T-cell (primary cell): ENCODE measurements around the gene UBE2I. TPM values are rescaled to one million over a fixed set of nuclear protein-coding genes. Genes with fewer than 3 reads are reported as not detected.

Experiments used
- ATAC-seq, 4 experiments: fragments of 200-7000 bp in 3 of 4; fragments of 150-1000 bp in 1 of 4; cut with Tn5 transposase; replicated peaks in 1 of 4; 1 replicate in 3 of 4; 2 replicates in 1 of 4; pipeline ENCODE4 v1.10.0; 2021; ENCODE audit warnings: moderate library complexity in 3 of 4, mild to moderate bottlenecking in 2 of 4, moderate number of reproducible peaks in 1 of 4
- CTCF ChIA-PET, 2 donors: fragments of 300-600 bp; sonication (Branson Sonifier 250); formaldehyde crosslinking; loops; one replicate each; lab custom pipeline; 2022; ENCODE audit warnings: antibody characterized with exemption in 2 of 2; lab: Charles Lee
- POLR2A ChIA-PET, 2 donors: fragments of 300-600 bp; sonication (Branson Sonifier 250); formaldehyde crosslinking; loops; one replicate each; lab custom pipeline; 2022; ENCODE audit warnings: antibody characterized with exemption in 2 of 2; lab: Charles Lee
- DNase-seq, 35 experiments: peaks; one replicate each; pipeline versions ENCODE4 v3.0.0 to v3.0.0-alpha.2; 2013 to 2023
- H3K27ac ChIP-seq: one replicate; pipeline ENCODE4 v1.5.1; 2013; ENCODE audit warnings: low read length
- H3K27me3 ChIP-seq, 2 experiments: replicated peaks in 1 of 2; 1 replicate in 1 of 2; 2 replicates in 1 of 2; pipeline versions ENCODE4 v1.6.1 to v1.7.0; 2013; ENCODE audit warnings: low read length in 1 of 2, mixed read lengths in 1 of 2; ENCODE audit not compliant: control insufficient read depth in 2 of 2, insufficient read depth in 2 of 2; ENCODE audit errors: extremely low read depth in 1 of 2
- H3K36me3 ChIP-seq, 2 donors: 1 replicate in 1 of 2; 2 replicates in 1 of 2; pipeline versions ENCODE4 v1.6.1 to v1.7.0; 2013; ENCODE audit warnings: low read length in 1 of 2; ENCODE audit not compliant: control insufficient read depth in 2 of 2, insufficient read depth in 1 of 2; ENCODE audit errors: extremely low read depth in 1 of 2
- H3K4me1 ChIP-seq, 2 experiments: 1 replicate in 1 of 2; 2 replicates in 1 of 2; pipeline versions ENCODE4 v1.6.1 to v1.7.0; 2013; ENCODE audit warnings: low read length in 2 of 2, mixed read lengths in 1 of 2; ENCODE audit not compliant: insufficient read depth in 2 of 2, control insufficient read depth in 1 of 2; ENCODE audit errors: extremely low read depth in 1 of 2
- H3K4me3 ChIP-seq, 2 donors: 1 replicate in 1 of 2; 2 replicates in 1 of 2; pipeline versions ENCODE4 v1.5.1 to v1.7.0; 2013; ENCODE audit warnings: mild to moderate bottlenecking in 2 of 2, low read length in 1 of 2, moderate library complexity in 1 of 2; ENCODE audit not compliant: control insufficient read depth in 1 of 2; ENCODE audit errors: extremely low read depth in 1 of 2
- H3K9me3 ChIP-seq: 2 replicates; pipeline ENCODE4 v1.7.0; 2013
- H3K27ac Mint-ChIP-seq, 2 donors: one replicate each; pipeline ENCODE4 v1.8.0; 2020 to 2021; ENCODE audit warnings: mild to moderate bottlenecking in 2 of 2, mixed read lengths in 2 of 2
- H3K27me3 Mint-ChIP-seq, 2 donors: one replicate each; pipeline ENCODE4 v1.8.0; 2021 to 2022; ENCODE audit warnings: mixed read lengths in 2 of 2
- H3K36me3 Mint-ChIP-seq: one replicate; pipeline ENCODE4 v1.8.0; 2021; ENCODE audit warnings: mixed read lengths
- H3K4me1 Mint-ChIP-seq, 3 donors: one replicate each; pipeline ENCODE4 v1.8.0; 2020 to 2022; ENCODE audit warnings: mixed read lengths in 3 of 3, mild to moderate bottlenecking in 1 of 3
- H3K4me3 Mint-ChIP-seq, 3 donors: one replicate each; pipeline ENCODE4 v1.8.0; 2020 to 2022; ENCODE audit warnings: mild to moderate bottlenecking in 3 of 3, mixed read lengths in 3 of 3, moderate library complexity in 3 of 3
- H3K9me3 Mint-ChIP-seq, 3 donors: one replicate each; pipeline ENCODE4 v1.8.0; 2020 to 2022; ENCODE audit warnings: mixed read lengths in 3 of 3
- WGBS: methylation state at CpG from one replicate; pipeline ENCODE4 v1.1.5; 2013; ENCODE audit warnings: missing lambda C conversion rate; ENCODE audit not compliant: insufficient coverage; 5-methylcytosine and 5-hydroxymethylcytosine counted together
- total RNA-seq, 35 experiments: library from RNA in 6 of 35; stranded (reverse) in 6 of 35; fragments of 120-200 nt in 1 of 35; gene quantifications; one replicate each; pipeline versions ENCODE4 v1.2.1 to v1.2.4 and lab custom pipeline; 2013 to 2026

The UBE2I gene
- total RNA-seq, 5 donors from 2014 or later (not counting 1 experiment from before 2014, with no cell fraction given), result 173 to 247 (median 190) TPM

GRCh38 chr16:1341495-1342420 lies 32.3 kb downstream of the UBE2I start:
- WGBS, result 86% methylated on average over 37 of the region's 39 CpGs
- ATAC-seq, result no peak
- H3K4me3 Mint-ChIP-seq, result peak overlapping the region; percentile 65 to 79 (median 74)

GRCh38 chr16:1342526-1343427 lies 33.3 kb downstream of the UBE2I start:
- 2% methylated on average over 36 of the region's 49 CpGs for WGBS
- Mint-ChIP-seq H3K9me3 (no peaks in the 10 kb centered on the region), H3K4me3 (peak overlapping the region; percentile 65 to 79 (median 74)), H3K36me3 (no peaks in the 10 kb centered on the region), H3K27me3 (no peaks in the 10 kb centered on the region), H3K4me1 (peaks cover 7 to 17% (median 16%) of the 10 kb centered on the region in 3 donors), H3K27ac (peak overlapping the region; percentile 19 to 66)
- H3K27ac ChIP-seq, result peak overlapping the region; percentile 26
- DNase-seq (peak; percentile 93 to 99 (median 96)), ATAC-seq (peak; percentile 87 to 91 (median 90))
- ChIA-PET CTCF (interaction anchor here in 1 of 2 donors (0.6 to 1.0 kb wide), 4 partner anchors 9 to 194 kb away, joined by 3 read pairs; partner anchors contain the start of genes BAIAP3 and UQCC4), POLR2A (interaction anchor here (0.6 to 1.0 kb wide), 4 partner anchors 11 to 68 kb away, joined by 3 to 6 read pairs (median 4); no protein-coding TSS in a partner anchor)
- no peaks in the 10 kb centered on the region for H3K9me3 ChIP-seq
- peak overlapping the region; percentile 53 for H3K4me3 ChIP-seq
- peaks cover 5 to 36% of the 10 kb centered on the region in 2 experiments for H3K4me1 ChIP-seq
- no peaks in the 10 kb centered on the region for H3K36me3 ChIP-seq
- H3K27me3 ChIP-seq, result no peaks in the 10 kb centered on the region

More at GRCh38 chr16:1341495-1342420, 32.3 kb downstream of the UBE2I start:
- peak overlapping the region; percentile 53 for H3K4me3 ChIP-seq
- Mint-ChIP-seq H3K27ac (no peak overlapping the region), H3K36me3 (no peaks in the 10 kb centered on the region), H3K9me3 (no peaks in the 10 kb centered on the region), H3K27me3 (no peaks in the 10 kb centered on the region), H3K4me1 (peaks cover 7 to 17% (median 16%) of the 10 kb centered on the region in 3 donors)
- peaks cover 0 to 4% of the 10 kb centered on the region in 2 experiments for H3K27me3 ChIP-seq
- ChIA-PET POLR2A (interaction anchor here in 1 of 2 donors (0.6 kb wide), 1 partner anchor 801 kb away, joined by 4 read pairs; no protein-coding TSS in a partner anchor), CTCF (interaction anchor here in 1 of 2 donors (0.8 to 1.0 kb wide), 2 partner anchors 25 to 79 kb away, joined by 3 read pairs; partner anchors contain the start of gene UQCC4)
- no peak overlapping the region for H3K27ac ChIP-seq
- no peaks in the 10 kb centered on the region for H3K9me3 ChIP-seq
- peaks cover 5 to 39% of the 10 kb centered on the region in 2 experiments for H3K4me1 ChIP-seq
- no peaks in the 10 kb centered on the region for H3K36me3 ChIP-seq
- DNase-seq, result no peak

DNA sequence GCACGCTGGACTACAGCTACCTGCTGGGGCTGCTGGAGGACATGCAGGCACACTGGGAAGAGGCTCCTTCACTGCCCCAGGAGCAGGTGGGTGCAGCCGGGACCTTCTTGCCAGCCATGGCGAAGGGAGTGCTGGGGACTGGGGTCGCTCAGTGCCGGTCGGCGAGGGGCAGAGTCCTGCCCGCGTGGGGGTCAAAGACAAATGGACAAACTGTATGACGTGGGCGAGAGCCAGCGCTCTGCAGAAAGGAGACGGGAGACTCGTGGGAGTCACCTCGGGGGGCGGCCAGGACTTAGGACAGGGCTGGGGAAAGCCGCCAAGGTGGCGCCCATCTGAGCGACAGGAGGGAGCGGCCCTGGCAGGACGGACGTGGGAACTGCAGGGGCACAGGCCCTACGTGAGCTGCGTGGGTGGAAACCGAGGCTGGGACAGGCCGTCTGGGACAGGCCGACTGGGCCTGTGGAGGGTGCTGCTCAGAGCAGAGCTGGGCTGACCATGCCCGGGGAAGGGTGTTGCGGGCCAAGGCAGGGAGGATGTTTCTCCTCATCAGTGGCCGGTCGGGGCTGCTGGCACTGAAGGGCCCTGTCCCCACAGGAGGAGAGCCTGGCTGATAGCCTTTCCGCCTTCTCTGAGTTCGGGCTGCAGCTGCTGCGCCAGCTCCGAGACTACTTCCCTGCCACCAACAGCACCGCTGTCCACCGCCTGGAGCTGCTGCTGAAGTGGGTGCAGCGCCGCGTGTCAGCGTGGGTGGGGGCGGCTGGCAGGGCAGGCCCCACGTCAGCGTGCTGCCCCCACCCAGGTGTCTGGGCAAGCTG lies 34.2 kb downstream of the UBE2I start:
- Mint-ChIP-seq H3K4me1 (peaks cover 7 to 17% (median 16%) of the 10 kb centered on the region in 3 donors), H3K27ac (peak overlapping the region; percentile 19 to 66), H3K27me3 (no peaks in the 10 kb centered on the region), H3K9me3 (no peaks in the 10 kb centered on the region), H3K4me3 (peak overlapping the region; percentile 65 to 79 (median 74)), H3K36me3 (no peaks in the 10 kb centered on the region)
- WGBS, result 64% methylated on average over 44 of the region's 44 CpGs
- ATAC-seq (no peak), DNase-seq (no peak)
- H3K9me3 ChIP-seq, result no peaks in the 10 kb centered on the region
- H3K4me1 ChIP-seq, result peaks cover 5 to 32% of the 10 kb centered on the region in 2 experiments
- peak overlapping the region in 1 of 2 donors; percentile 18 for H3K4me3 ChIP-seq
- CTCF ChIA-PET, result interaction anchor here in 1 of 2 donors (0.6 kb wide), 1 partner anchor 10 kb away, joined by 3 read pairs; the partner anchor contains the start of gene BAIAP3
- peaks cover 0 to 8% of the 10 kb centered on the region in 2 donors for H3K36me3 ChIP-seq
- POLR2A ChIA-PET, result interaction anchor here in 1 of 2 donors (1.0 kb wide), 1 partner anchor 12 kb away, joined by 4 read pairs; no protein-coding TSS in a partner anchor
- peak overlapping the region; percentile 26 for H3K27ac ChIP-seq
- H3K27me3 ChIP-seq, result no peaks in the 10 kb centered on the region

- Mint-ChIP-seq H3K4me3 (no peak overlapping the region), H3K27ac (peak overlapping the region in 1 of 2 donors; percentile 22), H3K9me3 (no peaks in the 10 kb centered on the region), H3K36me3 (no peaks in the 10 kb centered on the region), H3K27me3 (no peaks in the 10 kb centered on the region), H3K4me1 (peaks cover 7 to 17% (median 16%) of the 10 kb centered on the region in 3 donors)
- 88% methylated on average over 14 of the region's 14 CpGs for WGBS
- Histone ChIP-seq H3K36me3 (peaks cover 0 to 16% of the 10 kb centered on the region in 2 donors), H3K27me3 (no peaks in the 10 kb centered on the region), H3K4me3 (no peak overlapping the region), H3K9me3 (no peaks in the 10 kb centered on the region), H3K27ac (no peak overlapping the region), H3K4me1 (peaks cover 5 to 32% of the 10 kb centered on the region in 2 experiments)
- no peak for DNase-seq
- CTCF ChIA-PET, result no interaction called here
- POLR2A ChIA-PET, result no interaction called here
- no peak for ATAC-seq
Observed at GRCh38 chr16:1344499-1344898, 35.1 kb downstream of the UBE2I start.

- H3K4me3 Mint-ChIP-seq, result no peak overlapping the region
- ATAC-seq (no peak), DNase-seq (no peak)
- no peak overlapping the region for H3K27ac ChIP-seq
- H3K27me3 ChIP-seq, result no peaks in the 10 kb centered on the region
- H3K4me1 ChIP-seq, result peaks cover 5 to 38% of the 10 kb centered on the region in 2 experiments
- ChIA-PET CTCF (no interaction called here), POLR2A (no interaction called here)
- WGBS, result 67% methylated on average over 9 of the region's 11 CpGs
- no peaks in the 10 kb centered on the region for H3K9me3 ChIP-seq
- no peaks in the 10 kb centered on the region for H3K27me3 Mint-ChIP-seq
- H3K36me3 Mint-ChIP-seq, result no peaks in the 10 kb centered on the region
- no peak overlapping the region for H3K4me3 ChIP-seq
- peaks cover 0 to 22% of the 10 kb centered on the region in 2 donors for H3K36me3 ChIP-seq
- no peaks in the 10 kb centered on the region for H3K9me3 Mint-ChIP-seq
- peaks cover 7 to 19% (median 18%) of the 10 kb centered on the region in 3 donors for H3K4me1 Mint-ChIP-seq
- H3K27ac Mint-ChIP-seq, result no peak overlapping the region
Observed at GRCh38 chr16:1345087-1345486, 35.7 kb downstream of the UBE2I start.
